GM23338 (cell line): ENCODE measurements around the gene FAM167B. TPM values are rescaled to one million over a fixed set of nuclear protein-coding genes. Genes with fewer than 3 reads are reported as not detected.
"Not testable (repeated sequence)": the region's sequence is repeated elsewhere in the genome, so short reads cannot be mapped to it uniquely, and the experiment has no call there.

Experiments used
- ATAC-seq: fragments of 200-7000 bp; cut with Tn5 transposase; 3 replicates; pipeline ENCODE4 v1.9.1; 2020
- DNase-seq: peaks from one replicate; pipeline ENCODE4 v3.0.0-alpha.2; 2015; ENCODE audit warnings: low spot score
- H2AFZ ChIP-seq: fragments of 200-600 bp; sonication (generic); 2 replicates; pipeline ENCODE4 v1.8.0; 2016; ENCODE audit warnings: antibody characterized with exemption, mild to moderate bottlenecking, moderate library complexity
- H3F3A ChIP-seq: fragments of 200-600 bp; sonication (generic); replicated peaks from 2 replicates; pipeline ENCODE4 v1.8.0; 2017; ENCODE audit warnings: antibody characterized with exemption, mixed run types, low read depth
- H3K27ac ChIP-seq: fragments of 200-600 bp; sonication (generic); 2 replicates; pipeline ENCODE4 v1.6.1; 2016; ENCODE audit warnings: low read depth
- H3K27me3 ChIP-seq: fragments of 200-600 bp; sonication (generic); 2 replicates; pipeline ENCODE4 v1.8.0; 2016; ENCODE audit warnings: mild to moderate bottlenecking, mixed run types, moderate library complexity; ENCODE audit not compliant: insufficient read depth
- H3K36me3 ChIP-seq: fragments of 200-600 bp; sonication (generic); 2 replicates; pipeline ENCODE4 v1.8.0; 2016; ENCODE audit warnings: mild to moderate bottlenecking; ENCODE audit not compliant: insufficient read depth
- H3K4me1 ChIP-seq: fragments of 200-600 bp; sonication (generic); 2 replicates; pipeline ENCODE4 v1.8.0; 2016; ENCODE audit warnings: mild to moderate bottlenecking, moderate library complexity; ENCODE audit not compliant: insufficient read depth
- H3K4me2 ChIP-seq: fragments of 200-600 bp; sonication (generic); 2 replicates; pipeline ENCODE4 v1.7.1; 2017; ENCODE audit warnings: mixed run types
- H3K4me3 ChIP-seq: fragments of 200-600 bp; sonication (generic); 2 replicates; pipeline ENCODE4 v1.6.1; 2016; ENCODE audit warnings: mixed run types
- H3K79me2 ChIP-seq: fragments of 200-600 bp; sonication (generic); replicated peaks from 2 replicates; pipeline ENCODE4 v1.8.0; 2017; ENCODE audit warnings: mild to moderate bottlenecking; ENCODE audit not compliant: insufficient read depth
- H3K9me2 ChIP-seq: fragments of 200-600 bp; sonication (generic); 2 replicates; pipeline ENCODE4 v1.8.0; 2017; ENCODE audit not compliant: insufficient read depth
- H4K20me1 ChIP-seq: fragments of 200-600 bp; sonication (generic); replicated peaks from 2 replicates; pipeline ENCODE4 v1.8.0; 2017; ENCODE audit warnings: mild to moderate bottlenecking; ENCODE audit not compliant: insufficient read depth
- H3K27ac Mint-ChIP-seq: 2 replicates; pipeline ENCODE4 v1.8.0; 2020; ENCODE audit warnings: inconsistent platforms, mild to moderate bottlenecking, moderate library complexity, mixed read lengths
- H3K27me3 Mint-ChIP-seq: 3 replicates; pipeline ENCODE4 v1.8.0; 2022; ENCODE audit warnings: low read depth, mild to moderate bottlenecking, moderate library complexity, mixed read lengths, inconsistent platforms; ENCODE audit not compliant: insufficient read depth, poor library complexity
- H3K36me3 Mint-ChIP-seq: 3 replicates; pipeline ENCODE4 v1.8.0; 2021; ENCODE audit warnings: low read depth, mild to moderate bottlenecking, inconsistent platforms, moderate library complexity, mixed read lengths
- H3K4me1 Mint-ChIP-seq: 3 replicates; pipeline ENCODE4 v1.8.0; 2020; ENCODE audit warnings: mild to moderate bottlenecking, inconsistent platforms, mixed read lengths
- H3K4me3 Mint-ChIP-seq: 3 replicates; pipeline ENCODE4 v1.8.0; 2021; ENCODE audit warnings: moderate library complexity, mild to moderate bottlenecking, inconsistent platforms, mixed read lengths
- H3K9me3 Mint-ChIP-seq: 3 replicates; pipeline ENCODE4 v1.8.0; 2020; ENCODE audit warnings: moderate library complexity, mild to moderate bottlenecking, inconsistent platforms, mixed read lengths
- CTCF ChIP-seq, 2 experiments: fragments of 200-600 bp in 1 of 2; sonication (generic) in 1 of 2; conservative IDR thresholded peaks; 2 replicates each; pipeline versions ENCODE4 v1.5.1 to v1.6.1; 2016 to 2017; ENCODE audit warnings: antibody characterized with exemption in 2 of 2, low read depth in 2 of 2, mild to moderate bottlenecking in 2 of 2, moderate library complexity in 1 of 2
- ETS1 ChIP-seq: IDR thresholded peaks from 2 replicates; pipeline ENCODE4 v1.6.1; 2016; ENCODE audit warnings: antibody characterized with exemption
- JUNB ChIP-seq: IDR thresholded peaks from one replicate; pipeline ENCODE4 v1.6.1; 2016; ENCODE audit warnings: antibody characterized with exemption; ENCODE audit not compliant: unreplicated experiment
- POLR2AphosphoS5 ChIP-seq: IDR thresholded peaks from 2 replicates; pipeline ENCODE4 v1.6.1; 2016; ENCODE audit warnings: antibody characterized with exemption, low read depth
- STAT1 ChIP-seq: IDR thresholded peaks from one replicate; pipeline ENCODE4 v1.6.1; 2016; ENCODE audit warnings: antibody characterized with exemption; ENCODE audit not compliant: unreplicated experiment
- ZNF114 ChIP-seq: fragments of 250-450 bp; sonication (Bioruptor Pico); IDR thresholded peaks from 2 replicates; pipeline ENCODE4 v1.5.0; 2020; ENCODE audit warnings: mild to moderate bottlenecking, moderate library complexity
- ZNF462 ChIP-seq: fragments of 250-450 bp; sonication (Bioruptor Pico); IDR thresholded peaks from 2 replicates; pipeline ENCODE4 v1.5.0; 2020; ENCODE audit warnings: mild to moderate bottlenecking, moderate library complexity
- polyA plus RNA-seq: library from polyadenylated mRNA; unstranded; fragments of >200 nt; fragmentation: Nextera tagmentation; extraction: Ambion mirVana; gene quantifications from 2 replicates; pipeline ENCODE4 v1.2.1, GENCODE V29; 2016
- total RNA-seq: library from RNA; depleted of rRNA; stranded (reverse); fragments of >200 nt; shearing (Covaris generic); gene quantifications from 2 replicates; pipeline ENCODE4 v1.2.3, GENCODE V29; 2014

Gene FAM167B
- total and polyA plus RNA-seq, 2 experiments from 2014 or later, result 0.31 to 2.2 TPM

GRCh38 chr1:32263236-32263593, 16.2 kb downstream of the FAM167B start:
- not testable (repeated sequence) for H3K4me3 Mint-ChIP-seq, ATAC-seq, DNase-seq

GRCh38 chr1:32263744-32264143, 16.7 kb downstream of the FAM167B start:
- no peaks in the 10 kb centered on the region for H3K4me1 ChIP-seq
- H4K20me1 ChIP-seq, result no peaks in the 10 kb centered on the region
- H3K27me3 Mint-ChIP-seq, result peaks cover 7% of the 10 kb centered on the region
- H3K27ac ChIP-seq, result no peak overlapping the region
- ATAC-seq, result no peak
- TF ChIP-seq STAT1, result no peak
- no peak for TF ChIP-seq ETS1
- no peak for TF ChIP-seq JUNB
- no peak for TF ChIP-seq ZNF462 (CRISPR knock-in tag)
- TF ChIP-seq ZNF114 (CRISPR knock-in tag), result no peak
- TF ChIP-seq POLR2AphosphoS5, result no peak
- no peak for TF ChIP-seq CTCF (conservative IDR thresholded peaks at IDR 0.05; ENCODE audit: low read depth in 2 of 2)
- H3K27me3 ChIP-seq, result no peaks in the 10 kb centered on the region
- H2AFZ ChIP-seq, result peak overlapping the region; percentile 44; the same call in 1 of the 2 replicates
- no peak for DNase-seq
- H3K36me3 Mint-ChIP-seq, result no peaks in the 10 kb centered on the region
- no peaks in the 10 kb centered on the region for H3K79me2 ChIP-seq
- no peak overlapping the region for H3K4me3 ChIP-seq
- no peaks in the 10 kb centered on the region for H3K36me3 ChIP-seq
- 0 out of 2 replicates have a peak, but pooled peaks cover 6% of the 10 kb centered on the region for H3F3A ChIP-seq
- no peaks in the 10 kb centered on the region for H3K9me2 ChIP-seq
- H3K27ac Mint-ChIP-seq, result no peak overlapping the region
- H3K4me3 Mint-ChIP-seq, result no peak overlapping the region
- no peaks in the 10 kb centered on the region for H3K9me3 Mint-ChIP-seq
- no peak overlapping the region for H3K4me2 ChIP-seq
- H3K4me1 Mint-ChIP-seq, result peaks cover 13% of the 10 kb centered on the region

More at GRCh38 chr1:32263236-32263593, 16.2 kb downstream of the FAM167B start:
- not testable (repeated sequence) for H3K36me3 Mint-ChIP-seq, H3K4me2 ChIP-seq, H3K27ac Mint-ChIP-seq, H3K4me1 ChIP-seq, H3F3A ChIP-seq, H3K79me2 ChIP-seq, H4K20me1 ChIP-seq, H3K9me2 ChIP-seq, H3K27ac ChIP-seq, H3K36me3 ChIP-seq, H3K27me3 ChIP-seq, H3K4me3 ChIP-seq, H3K9me3 Mint-ChIP-seq, H3K27me3 Mint-ChIP-seq
- peaks cover 13% of the 10 kb centered on the region for H3K4me1 Mint-ChIP-seq
- peak overlapping the region; percentile 59; the same call in 1 of the 2 replicates for H2AFZ ChIP-seq
